T-cell (primary cell): ENCODE results near the gene OR10A2. TPM values are rescaled to one million over a fixed set of nuclear protein-coding genes. Genes with fewer than 3 reads are reported as not detected.

Experiments used
- ATAC-seq, 4 experiments: fragments of 200-7000 bp in 3 of 4; fragments of 150-1000 bp in 1 of 4; cut with Tn5 transposase; replicated peaks in 1 of 4; 1 replicate in 3 of 4; 2 replicates in 1 of 4; pipeline ENCODE4 v1.10.0; 2021; ENCODE audit warnings: moderate library complexity in 3 of 4, mild to moderate bottlenecking in 2 of 4, moderate number of reproducible peaks in 1 of 4
- CTCF ChIA-PET, 2 donors: fragments of 300-600 bp; sonication (Branson Sonifier 250); formaldehyde crosslinking; loops; one replicate each; lab custom pipeline; 2022; ENCODE audit warnings: antibody characterized with exemption in 2 of 2; lab: Charles Lee
- POLR2A ChIA-PET, 2 donors: fragments of 300-600 bp; sonication (Branson Sonifier 250); formaldehyde crosslinking; loops; one replicate each; lab custom pipeline; 2022; ENCODE audit warnings: antibody characterized with exemption in 2 of 2; lab: Charles Lee
- DNase-seq, 35 experiments: peaks; one replicate each; pipeline versions ENCODE4 v3.0.0 to v3.0.0-alpha.2; 2013 to 2023
- H3K27ac ChIP-seq: one replicate; pipeline ENCODE4 v1.5.1; 2013; ENCODE audit warnings: low read length
- H3K27me3 ChIP-seq, 2 experiments: replicated peaks in 1 of 2; 1 replicate in 1 of 2; 2 replicates in 1 of 2; pipeline versions ENCODE4 v1.6.1 to v1.7.0; 2013; ENCODE audit warnings: low read length in 1 of 2, mixed read lengths in 1 of 2; ENCODE audit not compliant: control insufficient read depth in 2 of 2, insufficient read depth in 2 of 2; ENCODE audit errors: extremely low read depth in 1 of 2
- H3K36me3 ChIP-seq, 2 donors: 1 replicate in 1 of 2; 2 replicates in 1 of 2; pipeline versions ENCODE4 v1.6.1 to v1.7.0; 2013; ENCODE audit warnings: low read length in 1 of 2; ENCODE audit not compliant: control insufficient read depth in 2 of 2, insufficient read depth in 1 of 2; ENCODE audit errors: extremely low read depth in 1 of 2
- H3K4me1 ChIP-seq, 2 experiments: 1 replicate in 1 of 2; 2 replicates in 1 of 2; pipeline versions ENCODE4 v1.6.1 to v1.7.0; 2013; ENCODE audit warnings: low read length in 2 of 2, mixed read lengths in 1 of 2; ENCODE audit not compliant: insufficient read depth in 2 of 2, control insufficient read depth in 1 of 2; ENCODE audit errors: extremely low read depth in 1 of 2
- H3K4me3 ChIP-seq, 2 donors: 1 replicate in 1 of 2; 2 replicates in 1 of 2; pipeline versions ENCODE4 v1.5.1 to v1.7.0; 2013; ENCODE audit warnings: mild to moderate bottlenecking in 2 of 2, low read length in 1 of 2, moderate library complexity in 1 of 2; ENCODE audit not compliant: control insufficient read depth in 1 of 2; ENCODE audit errors: extremely low read depth in 1 of 2
- H3K9me3 ChIP-seq: 2 replicates; pipeline ENCODE4 v1.7.0; 2013
- H3K27ac Mint-ChIP-seq, 2 donors: one replicate each; pipeline ENCODE4 v1.8.0; 2020 to 2021; ENCODE audit warnings: mild to moderate bottlenecking in 2 of 2, mixed read lengths in 2 of 2
- H3K27me3 Mint-ChIP-seq, 2 donors: one replicate each; pipeline ENCODE4 v1.8.0; 2021 to 2022; ENCODE audit warnings: mixed read lengths in 2 of 2
- H3K36me3 Mint-ChIP-seq: one replicate; pipeline ENCODE4 v1.8.0; 2021; ENCODE audit warnings: mixed read lengths
- H3K4me1 Mint-ChIP-seq, 3 donors: one replicate each; pipeline ENCODE4 v1.8.0; 2020 to 2022; ENCODE audit warnings: mixed read lengths in 3 of 3, mild to moderate bottlenecking in 1 of 3
- H3K4me3 Mint-ChIP-seq, 3 donors: one replicate each; pipeline ENCODE4 v1.8.0; 2020 to 2022; ENCODE audit warnings: mild to moderate bottlenecking in 3 of 3, mixed read lengths in 3 of 3, moderate library complexity in 3 of 3
- H3K9me3 Mint-ChIP-seq, 3 donors: one replicate each; pipeline ENCODE4 v1.8.0; 2020 to 2022; ENCODE audit warnings: mixed read lengths in 3 of 3
- WGBS: methylation state at CpG from one replicate; pipeline ENCODE4 v1.1.5; 2013; ENCODE audit warnings: missing lambda C conversion rate; ENCODE audit not compliant: insufficient coverage; 5-methylcytosine and 5-hydroxymethylcytosine counted together
- total RNA-seq, 35 experiments: library from RNA in 6 of 35; stranded (reverse) in 6 of 35; fragments of 120-200 nt in 1 of 35; gene quantifications; one replicate each; pipeline versions ENCODE4 v1.2.1 to v1.2.4 and lab custom pipeline; 2013 to 2026

The OR10A2 gene
- total RNA-seq, 5 donors from 2014 or later (not counting 1 experiment from before 2014, with no cell fraction given): not detected

DNA sequence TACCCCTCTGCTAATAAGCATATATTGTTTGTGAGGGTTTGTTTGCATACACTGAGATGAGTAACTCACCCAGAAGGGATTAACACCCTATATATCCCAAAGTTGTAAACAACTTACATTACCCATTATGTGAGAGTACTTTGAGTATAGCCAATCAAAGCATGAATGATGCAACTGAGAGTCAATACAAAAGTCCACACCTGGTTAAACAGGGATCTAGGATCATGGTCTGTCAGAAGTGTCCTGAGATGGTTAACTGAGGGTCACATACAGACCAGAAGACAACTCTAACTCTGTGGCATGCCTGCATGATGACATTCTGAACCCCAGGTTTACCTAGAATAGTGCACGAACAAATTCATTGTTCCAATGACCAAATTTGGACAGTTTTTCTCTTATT lies 34.8 kb upstream of the OR10A2 start:
- no peak overlapping the region for H3K27ac Mint-ChIP-seq
- no peak overlapping the region for H3K4me3 Mint-ChIP-seq
- POLR2A ChIA-PET: no interaction called here
- Histone ChIP-seq H3K27ac (no peak overlapping the region), H3K36me3 (no peaks in the 10 kb centered on the region), H3K9me3 (no peaks in the 10 kb centered on the region), H3K27me3 (peaks cover 0 to 2% of the 10 kb centered on the region in 2 experiments), H3K4me1 (no peaks in the 10 kb centered on the region), H3K4me3 (no peak overlapping the region)
- DNase-seq: no peak
- no peaks in the 10 kb centered on the region for H3K4me1 Mint-ChIP-seq
- no peak for ATAC-seq
- CTCF ChIA-PET: no interaction called here
- no peaks in the 10 kb centered on the region for H3K36me3 Mint-ChIP-seq
- no peaks in the 10 kb centered on the region for H3K9me3 Mint-ChIP-seq
- peaks cover 13 to 18% of the 10 kb centered on the region in 2 donors for H3K27me3 Mint-ChIP-seq
- WGBS: 88% methylated on average over 1 of the region's 1 CpG

- no peak overlapping the region for H3K4me3 Mint-ChIP-seq
- no peaks in the 10 kb centered on the region for H3K36me3 Mint-ChIP-seq
- no peak overlapping the region for H3K27ac Mint-ChIP-seq
- DNase-seq (no peak), ATAC-seq (no peak)
- H3K9me3 Mint-ChIP-seq: no peaks in the 10 kb centered on the region
- ChIA-PET POLR2A (no interaction called here), CTCF (interaction anchor here in 1 of 2 donors (0.9 kb wide), 1 partner anchor 21 kb away, joined by 3 read pairs; no protein-coding TSS in a partner anchor)
- H3K36me3 ChIP-seq: no peaks in the 10 kb centered on the region
- no peaks in the 10 kb centered on the region for H3K4me1 Mint-ChIP-seq
- 86% methylated on average over 4 of the region's 6 CpGs for WGBS
- no peak overlapping the region for H3K4me3 ChIP-seq
- H3K27me3 ChIP-seq: peaks cover 0 to 2% of the 10 kb centered on the region in 2 experiments
- H3K9me3 ChIP-seq: no peaks in the 10 kb centered on the region
- peaks cover 9 to 15% of the 10 kb centered on the region in 2 donors for H3K27me3 Mint-ChIP-seq
- H3K4me1 ChIP-seq: no peaks in the 10 kb centered on the region
- H3K27ac ChIP-seq: no peak overlapping the region
Measured at GRCh38 chr11:6833356-6833755, 29.5 kb upstream of the OR10A2 start.

- DNase-seq (no peak), ATAC-seq (no peak)
- H3K4me3 ChIP-seq: no peak overlapping the region
- no peaks in the 10 kb centered on the region for H3K9me3 ChIP-seq
- Mint-ChIP-seq H3K9me3 (no peaks in the 10 kb centered on the region), H3K4me1 (no peaks in the 10 kb centered on the region), H3K27ac (no peak overlapping the region), H3K4me3 (no peak overlapping the region), H3K36me3 (no peaks in the 10 kb centered on the region), H3K27me3 (peaks cover 5 to 8% of the 10 kb centered on the region in 2 donors)
- peaks cover 0 to 2% of the 10 kb centered on the region in 2 experiments for H3K27me3 ChIP-seq
- ChIA-PET POLR2A (interaction anchor here in 1 of 2 donors (0.6 kb wide), 1 partner anchor 45 kb away, joined by 3 read pairs; no protein-coding TSS in a partner anchor), CTCF (interaction anchor here in 1 of 2 donors (0.9 kb wide), 1 partner anchor 22 kb away, joined by 3 read pairs; no protein-coding TSS in a partner anchor)
- H3K4me1 ChIP-seq: no peaks in the 10 kb centered on the region
- H3K36me3 ChIP-seq: no peaks in the 10 kb centered on the region
- no peak overlapping the region for H3K27ac ChIP-seq
- no CpG with 5 or more reads among the region's 1 CpG for WGBS
Measured at GRCh38 chr11:6834021-6834420, 28.8 kb upstream of the OR10A2 start.

DNA sequence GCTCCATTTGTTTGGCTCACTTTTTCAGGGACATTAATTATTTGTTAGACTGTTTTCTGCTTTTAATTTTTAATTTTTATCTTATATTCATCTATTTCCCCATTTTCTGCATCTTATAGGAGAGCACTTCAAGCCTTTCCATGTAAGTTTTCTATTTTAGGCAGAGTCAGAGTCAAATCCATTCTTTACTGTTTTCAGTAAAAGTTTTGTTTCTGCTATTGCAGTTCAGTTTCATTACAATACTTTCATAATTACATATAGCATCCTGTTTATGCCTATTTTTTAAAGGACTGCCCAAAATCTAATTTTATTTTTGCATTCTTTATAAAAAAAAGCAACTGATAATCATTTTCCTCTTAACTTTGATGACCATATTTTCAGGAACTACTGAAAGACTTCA lies 21.2 kb upstream of the OR10A2 start:
- no peaks in the 10 kb centered on the region for H3K4me1 ChIP-seq
- H3K36me3 Mint-ChIP-seq: no peaks in the 10 kb centered on the region
- no peak overlapping the region for H3K27ac Mint-ChIP-seq
- H3K9me3 Mint-ChIP-seq: no peaks in the 10 kb centered on the region
- H3K4me1 Mint-ChIP-seq: no peaks in the 10 kb centered on the region
- no peak for ATAC-seq
- H3K27me3 Mint-ChIP-seq: peaks cover 11 to 36% of the 10 kb centered on the region in 2 donors
- no peaks in the 10 kb centered on the region for H3K9me3 ChIP-seq
- H3K36me3 ChIP-seq: no peaks in the 10 kb centered on the region
- ChIA-PET CTCF (no interaction called here), POLR2A (no interaction called here)
- peaks cover 0 to 10% of the 10 kb centered on the region in 2 experiments for H3K27me3 ChIP-seq
- H3K4me3 Mint-ChIP-seq: no peak overlapping the region
- no peak overlapping the region for H3K4me3 ChIP-seq
- DNase-seq: no peak
- no peak overlapping the region for H3K27ac ChIP-seq

DNA sequence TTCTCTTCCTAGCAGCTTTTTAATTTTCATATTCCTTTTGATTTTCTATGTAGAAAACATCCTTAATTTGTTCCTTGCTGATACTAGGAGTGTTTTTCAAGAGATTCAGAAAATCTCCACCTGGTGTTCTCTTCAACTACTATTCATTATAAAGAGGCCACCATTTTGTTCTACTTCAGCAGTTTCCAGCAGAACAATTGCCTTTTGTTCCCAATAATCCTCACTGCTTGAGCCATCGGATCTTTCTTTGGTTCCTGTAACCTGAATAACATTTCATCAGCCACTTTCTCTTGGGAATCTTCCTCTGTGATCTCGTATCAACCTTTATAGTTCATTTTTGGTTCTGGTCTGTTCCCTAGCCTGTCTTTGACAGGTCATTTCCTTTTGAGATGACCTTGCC lies 19.2 kb upstream of the OR10A2 start:
- Histone ChIP-seq H3K27me3 (peaks cover 0 to 12% of the 10 kb centered on the region in 2 experiments), H3K36me3 (no peaks in the 10 kb centered on the region), H3K4me1 (no peaks in the 10 kb centered on the region), H3K4me3 (no peak overlapping the region), H3K9me3 (no peaks in the 10 kb centered on the region), H3K27ac (no peak overlapping the region)
- Mint-ChIP-seq H3K27ac (no peak overlapping the region), H3K9me3 (no peaks in the 10 kb centered on the region), H3K36me3 (no peaks in the 10 kb centered on the region), H3K4me1 (no peaks in the 10 kb centered on the region), H3K27me3 (peaks cover 11 to 43% of the 10 kb centered on the region in 2 donors), H3K4me3 (no peak overlapping the region)
- POLR2A ChIA-PET: no interaction called here
- 91% methylated on average over 2 of the region's 2 CpGs for WGBS
- ATAC-seq: no peak
- CTCF ChIA-PET: no interaction called here
- no peak for DNase-seq

GRCh38 chr11:6844356-6844755 lies 18.5 kb upstream of the OR10A2 start:
- peaks cover 11 to 43% of the 10 kb centered on the region in 2 donors for H3K27me3 Mint-ChIP-seq
- no peaks in the 10 kb centered on the region for H3K36me3 Mint-ChIP-seq
- H3K4me1 Mint-ChIP-seq: no peaks in the 10 kb centered on the region
- no peak overlapping the region for H3K4me3 Mint-ChIP-seq
- Histone ChIP-seq H3K9me3 (no peaks in the 10 kb centered on the region), H3K36me3 (no peaks in the 10 kb centered on the region), H3K27ac (no peak overlapping the region), H3K4me1 (no peaks in the 10 kb centered on the region), H3K4me3 (no peak overlapping the region), H3K27me3 (peaks cover 0 to 13% of the 10 kb centered on the region in 2 experiments)
- WGBS: 90% methylated on average over 2 of the region's 5 CpGs
- H3K9me3 Mint-ChIP-seq: no peaks in the 10 kb centered on the region
- POLR2A ChIA-PET: interaction anchor here in 1 of 2 donors (0.7 kb wide), 1 partner anchor 575 kb away, joined by 3 read pairs; no protein-coding TSS in a partner anchor
- DNase-seq (no peak), ATAC-seq (no peak)
- CTCF ChIA-PET: no interaction called here
- H3K27ac Mint-ChIP-seq: no peak overlapping the region
